ENCODE measurements around the gene FSTL5.

- TF ChIP-seq CTCF (IDR thresholded peaks at IDR 0.05; ENCODE audit: low read depth, low read length, missing input control) (no peak), REST (IDR thresholded peaks at IDR 0.05) (no peak), MAX (IDR thresholded peaks at IDR 0.05) (no peak), TAF1 (conservative IDR thresholded peaks at IDR 0.05) (no peak)
These were observed 48.5 kb downstream of the FSTL5 start for GRCh38 chr4:162115333-162115732.
